Measurements from ENCODE around the gene G2E3. TPM values are rescaled to one million over a fixed set of nuclear protein-coding genes. Genes with fewer than 3 reads are reported as not detected.

The G2E3 gene
- total RNA-seq, 1 donor from 2014 or later, result 7.6 TPM

DNA sequence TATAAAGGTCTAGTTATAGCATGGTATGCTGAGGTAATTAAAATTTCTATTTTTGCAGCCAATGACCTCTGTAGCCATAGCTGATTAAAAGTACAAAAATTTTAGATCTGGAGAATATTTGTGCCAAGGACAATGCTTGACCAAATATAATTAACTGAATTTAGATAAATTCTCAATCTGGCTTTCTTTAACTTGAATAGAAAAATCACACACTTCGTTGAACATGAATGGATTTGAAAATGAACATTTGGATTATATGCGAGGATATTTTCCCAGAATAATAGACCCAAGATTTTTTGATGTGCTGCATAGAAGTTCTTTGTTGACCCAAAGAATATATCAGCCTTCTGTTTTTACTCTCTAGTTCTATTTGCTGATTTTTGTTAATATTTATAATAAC, 38.4 kb upstream of the G2E3 start:
- intact Hi-C loops (cut with micrococcal nuclease), result loop anchor here (5.0 kb wide), 1 partner anchor 143 kb away; no protein-coding TSS in a partner anchor
- no peaks in the 10 kb centered on the region for H3K9me3 ChIP-seq (replicated peaks)

DNA sequence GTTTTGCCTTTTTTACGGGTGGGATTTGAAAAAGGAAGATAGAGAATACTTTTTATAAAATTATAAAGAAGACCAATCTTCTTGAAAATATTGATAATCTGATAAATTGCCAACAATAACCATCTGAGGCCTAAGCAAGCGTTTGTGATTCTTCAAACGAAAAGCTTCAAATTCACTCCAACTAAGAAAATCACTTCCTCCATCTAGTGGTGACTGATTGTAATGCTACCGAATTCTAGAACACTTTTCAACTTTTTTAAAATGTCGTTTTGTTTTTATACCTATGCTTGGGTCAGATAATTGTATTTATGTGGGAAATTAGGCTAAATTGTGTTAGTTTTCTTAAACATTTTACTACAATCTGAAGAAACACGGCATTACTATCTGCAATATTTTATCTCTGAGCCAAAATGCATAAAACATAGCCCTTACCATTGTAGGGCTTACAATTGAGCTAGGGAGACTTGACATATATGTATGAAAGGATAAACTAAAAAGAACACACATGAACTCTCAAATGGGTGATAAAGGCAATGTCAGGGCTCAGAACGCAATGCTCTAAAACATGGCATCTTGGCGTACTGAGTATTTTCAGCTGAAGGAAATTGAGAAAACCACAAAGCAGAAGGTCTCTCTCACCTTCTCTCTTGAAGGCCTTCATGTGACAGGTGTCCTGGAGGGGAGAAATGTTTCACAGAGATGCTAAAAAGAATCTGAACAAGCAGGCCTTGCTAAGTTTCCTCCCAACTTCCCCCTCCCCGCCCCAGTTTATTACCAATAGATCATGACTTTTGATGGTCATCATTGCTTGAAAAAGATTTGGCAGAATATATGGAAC, 36.8 kb upstream of the G2E3 start:
- no peak for DNase-seq
- Histone ChIP-seq H3K36me3 (no peaks in the 10 kb centered on the region), H3K27ac (replicated peaks) (no peak overlapping the region), H3K4me3 (no peak overlapping the region), H3K9me3 (replicated peaks) (no peaks in the 10 kb centered on the region), H3K4me1 (no peaks in the 10 kb centered on the region), H3K27me3 (ENCODE audit: low read depth) (no peaks in the 10 kb centered on the region)
- intact Hi-C loops (cut with micrococcal nuclease), result loop anchor here (5.0 kb wide), 1 partner anchor 145 kb away; no protein-coding TSS in a partner anchor
- TF ChIP-seq, protein P1, sequence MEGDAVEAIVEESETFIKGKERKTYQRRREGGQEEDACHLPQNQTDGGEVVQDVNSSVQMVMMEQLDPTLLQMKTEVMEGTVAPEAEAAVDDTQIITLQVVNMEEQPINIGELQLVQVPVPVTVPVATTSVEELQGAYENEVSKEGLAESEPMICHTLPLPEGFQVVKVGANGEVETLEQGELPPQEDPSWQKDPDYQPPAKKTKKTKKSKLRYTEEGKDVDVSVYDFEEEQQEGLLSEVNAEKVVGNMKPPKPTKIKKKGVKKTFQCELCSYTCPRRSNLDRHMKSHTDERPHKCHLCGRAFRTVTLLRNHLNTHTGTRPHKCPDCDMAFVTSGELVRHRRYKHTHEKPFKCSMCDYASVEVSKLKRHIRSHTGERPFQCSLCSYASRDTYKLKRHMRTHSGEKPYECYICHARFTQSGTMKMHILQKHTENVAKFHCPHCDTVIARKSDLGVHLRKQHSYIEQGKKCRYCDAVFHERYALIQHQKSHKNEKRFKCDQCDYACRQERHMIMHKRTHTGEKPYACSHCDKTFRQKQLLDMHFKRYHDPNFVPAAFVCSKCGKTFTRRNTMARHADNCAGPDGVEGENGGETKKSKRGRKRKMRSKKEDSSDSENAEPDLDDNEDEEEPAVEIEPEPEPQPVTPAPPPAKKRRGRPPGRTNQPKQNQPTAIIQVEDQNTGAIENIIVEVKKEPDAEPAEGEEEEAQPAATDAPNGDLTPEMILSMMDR (IDR thresholded peaks at IDR 0.05; ENCODE audit: borderline replicate concordance), result peak; percentile 80

More for the DNA sequence above, 38.4 kb upstream of the G2E3 start:
- DNase-seq, result no peak
- no peak overlapping the region for H3K27ac ChIP-seq (replicated peaks)
- peaks cover under 1% of the 10 kb centered on the region for H3K27me3 ChIP-seq (ENCODE audit: low read depth)
- TF ChIP-seq, protein P1 (IDR thresholded peaks at IDR 0.05; ENCODE audit: borderline replicate concordance), result no peak
- no peaks in the 10 kb centered on the region for H3K36me3 ChIP-seq
- H3K4me3 ChIP-seq, result no peak overlapping the region
- no peaks in the 10 kb centered on the region for H3K4me1 ChIP-seq

DNA sequence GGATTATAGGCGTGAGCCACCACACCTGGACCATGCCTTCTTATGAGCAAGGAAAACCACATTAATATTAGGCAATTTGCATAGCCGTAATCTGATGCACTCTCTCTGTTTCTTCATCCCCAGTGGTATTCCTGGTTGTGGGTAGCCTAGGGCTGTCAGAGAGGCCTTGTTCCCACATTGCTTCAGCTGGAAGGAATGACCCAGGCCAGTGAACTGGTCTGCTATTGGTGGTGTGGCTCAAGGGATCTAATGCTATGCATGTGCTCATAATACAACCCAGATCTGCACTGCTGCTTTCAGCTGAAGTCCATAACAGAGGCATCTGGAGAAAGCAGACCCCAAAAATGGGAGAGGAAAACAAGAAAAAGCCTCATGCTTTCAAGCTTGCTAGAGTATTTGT, 33.1 kb upstream of the G2E3 start:
- no peak overlapping the region for H3K4me3 ChIP-seq
- H3K36me3 ChIP-seq, result no peaks in the 10 kb centered on the region
- H3K4me1 ChIP-seq, result no peaks in the 10 kb centered on the region
- no peak for DNase-seq
- intact Hi-C loops (cut with micrococcal nuclease), result no loop called here
- H3K9me3 ChIP-seq (replicated peaks), result no peaks in the 10 kb centered on the region
- TF ChIP-seq, protein P1 (IDR thresholded peaks at IDR 0.05; ENCODE audit: borderline replicate concordance), result no peak
- no peak overlapping the region for H3K27ac ChIP-seq (replicated peaks)
- no peaks in the 10 kb centered on the region for H3K27me3 ChIP-seq (ENCODE audit: low read depth)

DNA sequence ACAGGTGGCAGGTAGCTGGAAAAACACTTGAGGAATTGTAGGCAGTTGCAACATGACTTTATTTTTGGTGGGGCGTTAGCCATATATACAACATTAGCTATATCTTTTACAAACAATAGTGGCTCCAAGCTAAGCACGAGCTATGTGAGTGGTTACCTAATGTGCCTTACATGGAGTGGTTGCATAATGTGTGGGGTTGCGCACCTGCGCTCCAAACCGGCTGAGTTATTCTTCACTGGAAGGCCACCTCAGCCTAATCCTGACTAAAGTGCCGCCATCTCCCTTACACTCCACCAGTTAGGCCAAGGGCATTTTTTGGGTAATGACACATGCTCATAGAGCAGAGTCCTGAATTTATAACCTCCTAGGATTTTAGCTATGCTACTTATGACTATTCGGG, 31.8 kb upstream of the G2E3 start:
- no peak overlapping the region for H3K27ac ChIP-seq (replicated peaks)
- no peak overlapping the region for H3K4me3 ChIP-seq
- no peaks in the 10 kb centered on the region for H3K36me3 ChIP-seq
- intact Hi-C loops (cut with micrococcal nuclease), result no loop called here
- H3K4me1 ChIP-seq, result no peaks in the 10 kb centered on the region
- H3K9me3 ChIP-seq (replicated peaks), result no peaks in the 10 kb centered on the region
- H3K27me3 ChIP-seq (ENCODE audit: low read depth), result no peaks in the 10 kb centered on the region
- TF ChIP-seq, protein P1 (IDR thresholded peaks at IDR 0.05; ENCODE audit: borderline replicate concordance), result no peak
- DNase-seq, result no peak

DNA sequence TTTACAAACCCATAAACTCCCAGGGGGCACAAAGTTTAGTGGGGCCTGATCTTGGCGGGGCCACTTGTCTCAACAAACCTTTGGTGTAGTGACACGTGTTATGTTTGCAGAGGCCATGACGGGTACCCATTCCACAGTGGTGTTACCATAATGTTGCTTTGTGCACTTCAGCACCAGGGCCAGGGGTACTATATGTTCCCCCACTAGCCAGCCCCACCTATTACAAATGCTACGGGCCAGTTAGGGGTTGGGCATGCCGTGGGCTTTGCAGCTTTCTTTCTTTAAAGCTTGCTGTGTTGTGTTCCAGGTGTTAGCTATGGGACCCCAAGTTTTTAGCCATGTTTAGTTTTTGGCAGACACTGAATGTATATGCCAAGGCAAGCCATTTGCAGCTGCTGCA, 30.8 kb upstream of the G2E3 start:
- DNase-seq, result no peak
- Histone ChIP-seq H3K27ac (replicated peaks) (no peak overlapping the region), H3K27me3 (ENCODE audit: low read depth) (no peaks in the 10 kb centered on the region), H3K9me3 (replicated peaks) (no peaks in the 10 kb centered on the region), H3K4me1 (no peaks in the 10 kb centered on the region), H3K36me3 (no peaks in the 10 kb centered on the region), H3K4me3 (no peak overlapping the region)
- intact Hi-C loops (cut with micrococcal nuclease), result no loop called here
- TF ChIP-seq, protein P1 (IDR thresholded peaks at IDR 0.05; ENCODE audit: borderline replicate concordance), result no peak

Data from left ventricle myocardium inferior (tissue), 1 donor.